ENCODE measurements around the gene TPSG1. TPM values are rescaled to one million over a fixed set of nuclear protein-coding genes. Genes with fewer than 3 reads are reported as not detected.
"Not testable (repeated sequence)": the region's sequence is repeated elsewhere in the genome, so short reads cannot be mapped to it uniquely, and the experiment has no call there.

TPSG1 gene
- total RNA-seq, 1 experiment from 2014 or later: not detected

DNA sequence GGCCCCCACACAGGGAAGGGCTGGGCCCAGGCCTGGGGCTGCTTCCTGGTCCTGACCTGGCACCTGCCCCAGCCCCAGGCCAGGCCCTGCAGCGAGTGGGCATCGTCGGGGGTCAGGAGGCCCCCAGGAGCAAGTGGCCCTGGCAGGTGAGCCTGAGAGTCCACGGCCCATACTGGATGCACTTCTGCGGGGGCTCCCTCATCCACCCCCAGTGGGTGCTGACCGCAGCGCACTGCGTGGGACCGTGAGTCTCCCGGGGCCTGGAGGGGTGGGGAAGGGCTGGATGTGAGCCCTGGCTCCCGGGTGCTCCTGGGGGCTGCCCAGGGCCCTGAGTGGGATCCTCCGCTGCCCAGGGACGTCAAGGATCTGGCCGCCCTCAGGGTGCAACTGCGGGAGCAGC, 16.0 kb upstream of the TPSG1 start:
- H3K27me3 Mint-ChIP-seq (ENCODE audit: insufficient read depth, unreplicated experiment); H3K36me3 Mint-ChIP-seq (ENCODE audit: insufficient read depth, unreplicated experiment); intact Hi-C loops (cut with micrococcal nuclease); H3K27ac Mint-ChIP-seq (ENCODE audit: low read depth, unreplicated experiment); CTCF ChIA-PET; H3K4me3 Mint-ChIP-seq (ENCODE audit: unreplicated experiment); H3K9me3 Mint-ChIP-seq (ENCODE audit: unreplicated experiment); POLR2A ChIA-PET; DNase-seq (ENCODE audit: unreplicated experiment); H3K4me1 Mint-ChIP-seq (ENCODE audit: insufficient read depth, unreplicated experiment); BruUV-seq (replicated peaks): not testable (repeated sequence)

GRCh38 chr16:1240436-1240835, 15.4 kb upstream of the TPSG1 start, which contains the start of gene TPSAB1:
Gene TPSAB1 (plus strand): TSS chr16:1240705. CDS start chr16:1240939, 234 bp downstream.
- H3K27ac Mint-ChIP-seq (ENCODE audit: low read depth, unreplicated experiment); intact Hi-C loops (cut with micrococcal nuclease); BruUV-seq (replicated peaks); CTCF ChIA-PET; H3K36me3 Mint-ChIP-seq (ENCODE audit: insufficient read depth, unreplicated experiment); H3K4me1 Mint-ChIP-seq (ENCODE audit: insufficient read depth, unreplicated experiment); H3K9me3 Mint-ChIP-seq (ENCODE audit: unreplicated experiment); POLR2A ChIA-PET; DNase-seq (ENCODE audit: unreplicated experiment); H3K4me3 Mint-ChIP-seq (ENCODE audit: unreplicated experiment); H3K27me3 Mint-ChIP-seq (ENCODE audit: insufficient read depth, unreplicated experiment): not testable (repeated sequence)

- H3K27me3 Mint-ChIP-seq (ENCODE audit: insufficient read depth, unreplicated experiment); H3K4me3 Mint-ChIP-seq (ENCODE audit: unreplicated experiment); POLR2A ChIA-PET; intact Hi-C loops (cut with micrococcal nuclease); CTCF ChIA-PET; H3K9me3 Mint-ChIP-seq (ENCODE audit: unreplicated experiment); H3K4me1 Mint-ChIP-seq (ENCODE audit: insufficient read depth, unreplicated experiment); DNase-seq (ENCODE audit: unreplicated experiment); H3K27ac Mint-ChIP-seq (ENCODE audit: low read depth, unreplicated experiment); H3K36me3 Mint-ChIP-seq (ENCODE audit: insufficient read depth, unreplicated experiment); BruUV-seq (replicated peaks): not testable (repeated sequence)
Measured at GRCh38 chr16:1239575-1239974, 14.5 kb upstream of the TPSG1 start.

DNA sequence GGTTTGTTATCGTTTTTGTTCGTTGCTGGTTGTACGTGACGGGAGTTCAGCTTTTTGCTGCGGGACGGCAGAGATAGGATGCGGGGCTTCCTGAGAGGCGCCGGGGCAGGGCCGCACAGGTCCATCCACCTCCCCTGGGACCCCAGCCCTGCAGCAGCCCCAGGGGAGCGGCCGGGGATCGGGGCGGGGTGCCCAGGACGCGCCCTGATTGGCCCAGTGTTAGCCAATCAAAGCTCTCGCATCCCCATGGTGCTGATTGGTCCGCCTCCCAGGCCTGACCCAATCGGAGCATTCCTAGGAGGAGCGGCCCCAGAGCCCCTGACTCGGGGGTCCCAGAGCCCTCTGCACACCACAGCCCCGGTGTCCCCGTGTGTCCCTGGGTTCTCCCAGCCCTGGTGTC, 13.8 kb upstream of the TPSG1 start:
- intact Hi-C loops (cut with micrococcal nuclease); H3K27ac Mint-ChIP-seq (ENCODE audit: low read depth, unreplicated experiment); BruUV-seq (replicated peaks); H3K9me3 Mint-ChIP-seq (ENCODE audit: unreplicated experiment); H3K36me3 Mint-ChIP-seq (ENCODE audit: insufficient read depth, unreplicated experiment); H3K4me1 Mint-ChIP-seq (ENCODE audit: insufficient read depth, unreplicated experiment); DNase-seq (ENCODE audit: unreplicated experiment); H3K27me3 Mint-ChIP-seq (ENCODE audit: insufficient read depth, unreplicated experiment); CTCF ChIA-PET; POLR2A ChIA-PET; H3K4me3 Mint-ChIP-seq (ENCODE audit: unreplicated experiment): not testable (repeated sequence)

- no TSS peak for BruUV-seq (replicated peaks)
- no peaks in the 10 kb centered on the region for H3K36me3 Mint-ChIP-seq (ENCODE audit: insufficient read depth, unreplicated experiment)
- H3K9me3 Mint-ChIP-seq (ENCODE audit: unreplicated experiment): no peaks in the 10 kb centered on the region
- no peak overlapping the region for H3K27ac Mint-ChIP-seq (ENCODE audit: low read depth, unreplicated experiment)
- CTCF ChIA-PET: interaction anchor here (0.7 kb wide), 1 partner anchor 438 kb away, joined by 3 read pairs; no protein-coding TSS in a partner anchor
- DNase-seq (ENCODE audit: unreplicated experiment): no peak
- POLR2A ChIA-PET: no interaction called here
- TF ChIP-seq, protein P1, sequence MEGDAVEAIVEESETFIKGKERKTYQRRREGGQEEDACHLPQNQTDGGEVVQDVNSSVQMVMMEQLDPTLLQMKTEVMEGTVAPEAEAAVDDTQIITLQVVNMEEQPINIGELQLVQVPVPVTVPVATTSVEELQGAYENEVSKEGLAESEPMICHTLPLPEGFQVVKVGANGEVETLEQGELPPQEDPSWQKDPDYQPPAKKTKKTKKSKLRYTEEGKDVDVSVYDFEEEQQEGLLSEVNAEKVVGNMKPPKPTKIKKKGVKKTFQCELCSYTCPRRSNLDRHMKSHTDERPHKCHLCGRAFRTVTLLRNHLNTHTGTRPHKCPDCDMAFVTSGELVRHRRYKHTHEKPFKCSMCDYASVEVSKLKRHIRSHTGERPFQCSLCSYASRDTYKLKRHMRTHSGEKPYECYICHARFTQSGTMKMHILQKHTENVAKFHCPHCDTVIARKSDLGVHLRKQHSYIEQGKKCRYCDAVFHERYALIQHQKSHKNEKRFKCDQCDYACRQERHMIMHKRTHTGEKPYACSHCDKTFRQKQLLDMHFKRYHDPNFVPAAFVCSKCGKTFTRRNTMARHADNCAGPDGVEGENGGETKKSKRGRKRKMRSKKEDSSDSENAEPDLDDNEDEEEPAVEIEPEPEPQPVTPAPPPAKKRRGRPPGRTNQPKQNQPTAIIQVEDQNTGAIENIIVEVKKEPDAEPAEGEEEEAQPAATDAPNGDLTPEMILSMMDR (IDR thresholded peaks at IDR 0.05; ENCODE audit: unreplicated experiment): no peak
- H3K27me3 Mint-ChIP-seq (ENCODE audit: insufficient read depth, unreplicated experiment): no peaks in the 10 kb centered on the region
- H3K4me3 Mint-ChIP-seq (ENCODE audit: unreplicated experiment): no peak overlapping the region
- intact Hi-C loops (cut with micrococcal nuclease): no loop called here
- H3K4me1 Mint-ChIP-seq (ENCODE audit: insufficient read depth, unreplicated experiment): no peaks in the 10 kb centered on the region
Measured at GRCh38 chr16:1237990-1238389, 12.9 kb upstream of the TPSG1 start.

DNA sequence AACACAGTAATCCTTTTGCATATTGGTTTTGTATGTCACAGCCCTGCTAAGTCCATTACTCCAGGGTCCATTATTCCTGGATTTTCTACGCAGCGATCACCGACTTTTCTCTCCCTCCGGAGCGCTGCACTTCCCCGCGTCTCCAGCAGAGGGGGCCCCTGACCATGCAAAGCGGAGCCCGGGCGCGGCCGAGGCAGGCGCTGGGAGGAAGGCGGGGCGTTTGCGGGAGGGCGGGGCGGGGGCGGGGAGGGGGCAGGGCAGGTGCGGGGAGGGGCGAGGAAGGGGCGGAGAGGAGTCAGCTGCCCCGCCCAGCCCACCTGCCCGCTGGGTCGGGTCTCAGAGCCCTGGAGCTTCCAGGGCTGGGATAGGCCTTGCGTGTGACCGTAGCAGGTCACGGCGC, 11.6 kb upstream of the TPSG1 start:
- DNase-seq (ENCODE audit: unreplicated experiment); POLR2A ChIA-PET; intact Hi-C loops (cut with micrococcal nuclease); H3K36me3 Mint-ChIP-seq (ENCODE audit: insufficient read depth, unreplicated experiment); CTCF ChIA-PET; BruUV-seq (replicated peaks); H3K4me1 Mint-ChIP-seq (ENCODE audit: insufficient read depth, unreplicated experiment); H3K4me3 Mint-ChIP-seq (ENCODE audit: unreplicated experiment); H3K27me3 Mint-ChIP-seq (ENCODE audit: insufficient read depth, unreplicated experiment); H3K27ac Mint-ChIP-seq (ENCODE audit: low read depth, unreplicated experiment); H3K9me3 Mint-ChIP-seq (ENCODE audit: unreplicated experiment): not testable (repeated sequence)

DNA sequence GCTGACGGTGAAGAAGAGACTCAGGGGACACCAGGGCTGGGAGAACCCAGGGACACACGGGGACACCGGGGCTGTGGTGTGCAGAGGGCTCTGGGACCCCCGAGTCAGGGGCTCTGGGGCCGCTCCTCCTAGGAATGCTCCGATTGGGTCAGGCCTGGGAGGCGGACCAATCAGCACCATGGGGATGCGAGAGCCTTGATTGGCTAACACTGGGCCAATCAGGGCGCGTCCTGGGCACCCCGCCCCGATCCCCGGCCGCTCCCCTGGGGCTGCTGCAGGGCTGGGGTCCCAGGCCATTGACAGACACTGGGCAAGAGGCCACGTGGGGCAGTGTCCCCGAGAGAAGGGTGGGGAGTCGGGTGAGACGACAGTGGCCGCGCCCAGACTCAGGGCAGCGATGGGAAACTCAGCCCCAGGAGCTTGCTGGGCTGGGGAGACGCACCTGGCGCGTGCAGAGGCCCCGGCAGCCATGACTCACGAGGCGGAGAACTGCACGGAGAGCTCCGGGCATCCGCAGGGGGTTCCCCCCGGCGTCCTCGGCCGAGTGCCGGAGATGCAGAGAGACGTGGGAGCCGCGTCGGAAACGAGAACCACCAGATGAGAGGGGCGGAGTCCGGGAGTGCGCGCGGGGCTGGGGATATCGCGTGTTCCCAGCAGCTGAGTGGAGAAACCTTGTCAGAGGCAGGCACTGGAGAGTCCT, 7.1 kb upstream of the TPSG1 start:
- H3K27ac Mint-ChIP-seq (ENCODE audit: low read depth, unreplicated experiment); POLR2A ChIA-PET; intact Hi-C loops (cut with micrococcal nuclease); H3K4me1 Mint-ChIP-seq (ENCODE audit: insufficient read depth, unreplicated experiment); DNase-seq (ENCODE audit: unreplicated experiment); H3K9me3 Mint-ChIP-seq (ENCODE audit: unreplicated experiment); H3K4me3 Mint-ChIP-seq (ENCODE audit: unreplicated experiment); H3K36me3 Mint-ChIP-seq (ENCODE audit: insufficient read depth, unreplicated experiment); CTCF ChIA-PET; H3K27me3 Mint-ChIP-seq (ENCODE audit: insufficient read depth, unreplicated experiment); BruUV-seq (replicated peaks): not testable (repeated sequence)

DNA sequence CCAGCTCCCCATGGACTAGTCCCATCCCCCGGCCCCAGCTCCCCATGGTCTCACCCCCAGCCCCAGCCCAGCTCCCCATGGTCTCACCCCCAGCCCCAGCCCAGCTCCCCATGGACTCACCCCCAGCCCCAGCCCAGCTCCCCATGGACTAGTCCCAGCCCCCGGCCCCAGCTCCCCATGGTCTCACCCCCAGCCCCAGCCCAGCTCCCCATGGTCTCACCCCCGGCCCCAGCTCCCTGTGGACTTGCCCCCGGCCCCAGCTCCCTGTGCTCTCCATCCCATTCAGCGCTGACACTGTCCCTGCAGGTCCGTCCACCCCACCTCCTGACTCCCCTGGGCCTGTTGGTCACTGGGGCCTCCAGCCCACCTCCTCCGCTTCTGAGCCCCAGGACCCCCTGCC, 6.2 kb upstream of the TPSG1 start:
- DNase-seq (ENCODE audit: unreplicated experiment); H3K27me3 Mint-ChIP-seq (ENCODE audit: insufficient read depth, unreplicated experiment); H3K9me3 Mint-ChIP-seq (ENCODE audit: unreplicated experiment); H3K4me1 Mint-ChIP-seq (ENCODE audit: insufficient read depth, unreplicated experiment); intact Hi-C loops (cut with micrococcal nuclease); CTCF ChIA-PET; POLR2A ChIA-PET; H3K27ac Mint-ChIP-seq (ENCODE audit: low read depth, unreplicated experiment); H3K36me3 Mint-ChIP-seq (ENCODE audit: insufficient read depth, unreplicated experiment); H3K4me3 Mint-ChIP-seq (ENCODE audit: unreplicated experiment); BruUV-seq (replicated peaks): not testable (repeated sequence)
